ENCODE measurements around the gene FBXO30.

GRCh38 chr6:145850671-145851070, 36.1 kb upstream of the FBXO30 start:
- TF ChIP-seq RAD21 (IDR thresholded peaks at IDR 0.05; ENCODE audit: low read depth) (no peak), TAF1 (IDR thresholded peaks at IDR 0.05; ENCODE audit: low read depth) (no peak), CREB1 (IDR thresholded peaks at IDR 0.05; ENCODE audit: low read depth) (no peak), MAX (IDR thresholded peaks at IDR 0.05) (no peak), TCF12 (IDR thresholded peaks at IDR 0.05; ENCODE audit: low read depth) (no peak), EP300 (IDR thresholded peaks at IDR 0.05; ENCODE audit: borderline replicate concordance) (no peak)
- TF ChIP-seq, protein P1, sequence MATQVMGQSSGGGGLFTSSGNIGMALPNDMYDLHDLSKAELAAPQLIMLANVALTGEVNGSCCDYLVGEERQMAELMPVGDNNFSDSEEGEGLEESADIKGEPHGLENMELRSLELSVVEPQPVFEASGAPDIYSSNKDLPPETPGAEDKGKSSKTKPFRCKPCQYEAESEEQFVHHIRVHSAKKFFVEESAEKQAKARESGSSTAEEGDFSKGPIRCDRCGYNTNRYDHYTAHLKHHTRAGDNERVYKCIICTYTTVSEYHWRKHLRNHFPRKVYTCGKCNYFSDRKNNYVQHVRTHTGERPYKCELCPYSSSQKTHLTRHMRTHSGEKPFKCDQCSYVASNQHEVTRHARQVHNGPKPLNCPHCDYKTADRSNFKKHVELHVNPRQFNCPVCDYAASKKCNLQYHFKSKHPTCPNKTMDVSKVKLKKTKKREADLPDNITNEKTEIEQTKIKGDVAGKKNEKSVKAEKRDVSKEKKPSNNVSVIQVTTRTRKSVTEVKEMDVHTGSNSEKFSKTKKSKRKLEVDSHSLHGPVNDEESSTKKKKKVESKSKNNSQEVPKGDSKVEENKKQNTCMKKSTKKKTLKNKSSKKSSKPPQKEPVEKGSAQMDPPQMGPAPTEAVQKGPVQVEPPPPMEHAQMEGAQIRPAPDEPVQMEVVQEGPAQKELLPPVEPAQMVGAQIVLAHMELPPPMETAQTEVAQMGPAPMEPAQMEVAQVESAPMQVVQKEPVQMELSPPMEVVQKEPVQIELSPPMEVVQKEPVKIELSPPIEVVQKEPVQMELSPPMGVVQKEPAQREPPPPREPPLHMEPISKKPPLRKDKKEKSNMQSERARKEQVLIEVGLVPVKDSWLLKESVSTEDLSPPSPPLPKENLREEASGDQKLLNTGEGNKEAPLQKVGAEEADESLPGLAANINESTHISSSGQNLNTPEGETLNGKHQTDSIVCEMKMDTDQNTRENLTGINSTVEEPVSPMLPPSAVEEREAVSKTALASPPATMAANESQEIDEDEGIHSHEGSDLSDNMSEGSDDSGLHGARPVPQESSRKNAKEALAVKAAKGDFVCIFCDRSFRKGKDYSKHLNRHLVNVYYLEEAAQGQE (IDR thresholded peaks at IDR 0.05; ENCODE audit: low read depth), result no peak

All from Ishikawa (cell line).